Bronchial epithelial cell (primary cell): ENCODE data around the gene MGAT5. TPM values are rescaled to one million over a fixed set of nuclear protein-coding genes. Genes with fewer than 3 reads are reported as not detected.

ENCODE experiments used
- DNase-seq: peaks from one replicate; pipeline ENCODE4 v3.0.0-alpha.2; 2010; ENCODE audit warnings: low read depth
- FAIRE-seq: peaks from 2 replicates; lab custom pipeline; 2011; peaks lifted over from hg19 to GRCh38; lab: Jason Lieb, UNC
- H3K27me3 ChIP-seq: 2 replicates; pipeline ENCODE4 v1.5.1; 2011; ENCODE audit warnings: low read length; ENCODE audit not compliant: control insufficient read depth, insufficient read depth
- H3K36me3 ChIP-seq: 2 replicates; pipeline ENCODE4 v1.5.1; 2011; ENCODE audit warnings: low read length; ENCODE audit not compliant: control insufficient read depth, insufficient read depth
- H3K4me3 ChIP-seq: 2 replicates; pipeline ENCODE4 v1.5.1; 2011; ENCODE audit warnings: mild to moderate bottlenecking, low read depth, low read length, control low read depth
- total RNA-seq: library from RNA; depleted of rRNA; stranded (reverse); fragments of >200 nt; gene quantifications from 2 replicates; pipeline ENCODE4 v1.2.1, GENCODE V29; 2014
- TF ChIP-seq, protein P1 (sequence below): IDR thresholded peaks from 2 replicates; pipeline ENCODE4 v1.5.1; 2011; ENCODE audit warnings: mild to moderate bottlenecking, moderate library complexity, low read length, control low read depth, inconsistent platforms; ENCODE audit not compliant: insufficient read depth, severe bottlenecking

MGAT5 gene
- total RNA-seq, 1 donor from 2014 or later = 48.7 TPM

DNA sequence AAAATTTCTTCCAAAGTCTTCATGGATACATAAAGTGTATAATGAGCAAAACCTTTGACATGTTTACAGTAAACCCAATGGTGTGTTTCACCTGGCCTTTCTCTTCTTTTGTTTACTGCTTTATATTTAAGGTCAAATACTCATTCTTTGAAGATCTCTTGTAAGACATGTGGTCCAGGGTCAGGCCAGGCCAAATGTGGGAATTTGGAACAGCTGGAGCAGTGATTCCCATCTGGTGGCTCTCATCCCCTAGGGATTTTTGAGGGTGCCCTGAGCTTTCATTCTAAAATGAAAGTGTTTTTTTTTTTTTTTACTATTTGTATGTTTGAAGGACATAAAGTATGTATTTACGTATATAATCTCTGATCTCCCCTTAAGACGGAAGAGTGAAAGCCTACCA lies 13.8 kb upstream of the MGAT5 start:
- FAIRE-seq = no peak
- DNase-seq = no peak
- TF ChIP-seq, protein P1, sequence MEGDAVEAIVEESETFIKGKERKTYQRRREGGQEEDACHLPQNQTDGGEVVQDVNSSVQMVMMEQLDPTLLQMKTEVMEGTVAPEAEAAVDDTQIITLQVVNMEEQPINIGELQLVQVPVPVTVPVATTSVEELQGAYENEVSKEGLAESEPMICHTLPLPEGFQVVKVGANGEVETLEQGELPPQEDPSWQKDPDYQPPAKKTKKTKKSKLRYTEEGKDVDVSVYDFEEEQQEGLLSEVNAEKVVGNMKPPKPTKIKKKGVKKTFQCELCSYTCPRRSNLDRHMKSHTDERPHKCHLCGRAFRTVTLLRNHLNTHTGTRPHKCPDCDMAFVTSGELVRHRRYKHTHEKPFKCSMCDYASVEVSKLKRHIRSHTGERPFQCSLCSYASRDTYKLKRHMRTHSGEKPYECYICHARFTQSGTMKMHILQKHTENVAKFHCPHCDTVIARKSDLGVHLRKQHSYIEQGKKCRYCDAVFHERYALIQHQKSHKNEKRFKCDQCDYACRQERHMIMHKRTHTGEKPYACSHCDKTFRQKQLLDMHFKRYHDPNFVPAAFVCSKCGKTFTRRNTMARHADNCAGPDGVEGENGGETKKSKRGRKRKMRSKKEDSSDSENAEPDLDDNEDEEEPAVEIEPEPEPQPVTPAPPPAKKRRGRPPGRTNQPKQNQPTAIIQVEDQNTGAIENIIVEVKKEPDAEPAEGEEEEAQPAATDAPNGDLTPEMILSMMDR = no peak
- H3K4me3 ChIP-seq = no peak overlapping the region
- H3K36me3 ChIP-seq = no peaks in the 10 kb centered on the region
- H3K27me3 ChIP-seq = no peaks in the 10 kb centered on the region

DNA sequence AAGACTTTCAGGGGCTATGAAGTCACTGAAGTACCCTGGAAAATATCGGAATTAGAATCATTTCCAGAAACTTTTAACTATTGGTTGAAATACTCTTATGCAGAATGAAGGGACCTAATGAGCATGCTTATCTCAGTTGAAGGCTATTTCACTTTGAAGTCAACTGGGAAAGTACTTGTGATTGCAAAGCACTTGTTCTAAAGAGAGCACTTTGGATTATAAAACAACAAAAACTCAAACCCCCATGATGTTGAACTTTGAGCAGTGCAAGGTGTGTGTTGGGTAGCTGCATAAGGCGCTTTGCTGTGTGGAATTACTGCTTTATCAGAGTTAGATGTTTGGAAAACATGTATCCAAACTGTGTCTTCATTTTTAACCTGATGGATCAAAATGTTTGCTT lies 12.0 kb upstream of the MGAT5 start:
- H3K4me3 ChIP-seq = no peak overlapping the region
- no peak for DNase-seq
- no peak for FAIRE-seq
- H3K27me3 ChIP-seq = no peaks in the 10 kb centered on the region
- TF ChIP-seq, protein P1 = no peak
- no peaks in the 10 kb centered on the region for H3K36me3 ChIP-seq

DNA sequence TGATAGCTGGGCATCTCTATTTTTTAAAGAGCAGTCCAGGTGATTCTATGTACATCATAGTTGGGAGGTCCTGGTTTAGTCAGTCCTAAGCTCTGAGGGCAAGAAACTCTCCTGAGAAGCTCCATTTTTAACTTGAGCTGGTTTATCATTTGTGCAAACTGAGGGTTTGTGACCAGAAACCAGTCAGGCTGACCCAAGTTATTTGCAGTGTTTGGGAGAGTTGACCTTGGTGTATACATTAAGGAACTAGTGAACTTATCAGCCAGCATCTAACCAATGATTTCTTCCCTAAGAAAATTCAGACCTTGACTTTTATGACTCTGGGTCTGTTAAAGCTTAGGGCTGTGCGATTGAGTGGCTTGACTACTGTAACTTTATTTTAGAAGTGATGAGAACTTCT lies 10.6 kb upstream of the MGAT5 start:
- TF ChIP-seq, protein P1 = no peak

DNA sequence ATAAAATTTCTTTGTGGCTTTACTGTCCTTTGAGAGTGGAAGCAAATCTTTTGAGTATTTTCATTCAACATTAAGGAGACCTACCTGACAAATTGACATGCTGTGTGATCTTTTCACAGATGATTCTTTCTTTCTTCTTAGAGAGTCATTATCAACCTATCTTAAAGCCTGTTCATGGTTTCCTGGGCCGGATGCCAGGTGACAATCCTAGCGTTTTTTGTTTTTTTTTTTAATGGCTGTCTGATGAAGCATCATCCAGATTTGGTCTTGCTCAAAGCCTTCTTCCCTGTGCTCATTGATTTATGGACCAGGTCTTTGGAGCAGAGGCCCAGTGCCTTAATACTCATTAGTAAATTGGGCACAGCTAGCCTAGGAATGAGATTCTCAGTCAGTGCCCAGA lies 9.8 kb upstream of the MGAT5 start:
- DNase-seq = peak; percentile 17
- H3K27me3 ChIP-seq = no peaks in the 10 kb centered on the region
- FAIRE-seq = no peak
- TF ChIP-seq, protein P1 = no peak
- no peaks in the 10 kb centered on the region for H3K36me3 ChIP-seq
- H3K4me3 ChIP-seq = no peak overlapping the region

More for the DNA sequence above, 10.6 kb upstream of the MGAT5 start:
- Histone ChIP-seq H3K27me3 (no peaks in the 10 kb centered on the region), H3K4me3 (no peak overlapping the region), H3K36me3 (no peaks in the 10 kb centered on the region)
- FAIRE-seq (no peak), DNase-seq (no peak)

DNA sequence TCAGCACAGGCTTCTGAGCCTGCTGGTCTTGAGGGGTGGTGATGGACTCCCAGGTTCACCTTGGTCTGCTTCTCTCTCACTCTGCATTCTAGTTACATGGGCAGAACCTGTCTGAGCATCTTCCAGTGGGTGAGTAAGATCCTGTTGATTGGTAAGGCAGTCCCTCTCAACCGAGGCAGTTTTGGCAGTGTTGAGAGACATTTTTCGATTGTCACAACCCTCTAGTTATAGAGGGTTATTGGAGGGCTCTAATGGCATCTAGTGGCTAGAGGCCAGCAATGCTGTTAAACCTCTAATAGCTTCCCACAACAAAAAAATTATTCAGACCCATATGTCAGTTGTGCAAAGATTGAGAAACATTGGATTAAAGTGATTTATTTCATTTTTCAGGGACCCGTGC lies 9.3 kb upstream of the MGAT5 start:
- Histone ChIP-seq H3K4me3 (no peak overlapping the region), H3K27me3 (no peaks in the 10 kb centered on the region), H3K36me3 (no peaks in the 10 kb centered on the region)
- TF ChIP-seq, protein P1 = no peak
- peak; percentile 43 for DNase-seq
- no peak for FAIRE-seq

DNA sequence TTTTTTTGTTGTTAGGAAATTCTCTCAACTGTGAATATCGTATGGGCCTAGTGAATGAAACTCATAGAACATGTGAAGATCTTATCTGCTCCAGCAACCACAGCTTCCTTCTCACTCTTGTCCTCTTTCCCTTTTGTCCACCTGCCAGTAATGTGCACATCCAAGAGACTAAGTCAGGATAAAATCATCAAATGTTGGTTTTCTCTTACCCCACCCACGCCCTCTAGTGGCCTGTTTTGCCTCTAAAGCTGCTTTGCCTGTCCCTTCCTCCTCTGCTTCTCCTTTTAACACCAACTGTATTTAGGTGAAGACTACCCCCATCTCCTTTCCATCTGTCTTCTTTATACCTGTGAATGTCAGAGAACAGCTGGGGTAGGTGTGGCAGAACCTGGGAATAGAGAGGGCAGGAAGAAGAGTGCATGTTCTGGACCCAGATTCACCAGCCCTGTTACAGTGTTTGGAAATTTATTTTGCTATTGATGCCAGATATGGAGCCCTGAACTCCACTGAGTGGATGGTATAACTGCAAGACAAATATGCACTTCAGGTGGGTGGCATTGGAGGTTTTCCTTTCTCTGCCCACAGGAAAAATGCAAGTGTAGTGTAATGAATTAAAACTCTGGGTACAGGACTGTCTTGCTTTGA lies 8.4 kb upstream of the MGAT5 start:
- Histone ChIP-seq H3K36me3 (no peaks in the 10 kb centered on the region), H3K27me3 (no peaks in the 10 kb centered on the region), H3K4me3 (no peak overlapping the region)
- DNase-seq = peak; percentile 44
- FAIRE-seq = no peak
- TF ChIP-seq, protein P1 = peak; percentile 82
